Breast epithelium (tissue), 3 donors: ENCODE measurements around the gene CYSLTR1.

Source experiments
- CTCF ChIP-seq, 3 donors: fragments of 450-650 bp; IDR thresholded peaks; one replicate each; pipeline ENCODE4 v1.5.1; 2016 to 2017; ENCODE audit warnings: antibody characterized with exemption in 3 of 3, mild to moderate bottlenecking in 3 of 3, moderate library complexity in 3 of 3
- POLR2A ChIP-seq: fragments of 450-650 bp; IDR thresholded peaks from one replicate; pipeline ENCODE4 v1.6.1; 2016; ENCODE audit warnings: antibody characterized with exemption, mild to moderate bottlenecking, moderate library complexity

- TF ChIP-seq CTCF (IDR thresholded peaks at IDR 0.05) = no peak
- no peak for TF ChIP-seq POLR2A
Observed at GRCh38 chrX:78331708-78332107, 4.3 kb upstream of the CYSLTR1 start.
